ENCODE data around the gene LONRF3.

Gene LONRF3

DNA sequence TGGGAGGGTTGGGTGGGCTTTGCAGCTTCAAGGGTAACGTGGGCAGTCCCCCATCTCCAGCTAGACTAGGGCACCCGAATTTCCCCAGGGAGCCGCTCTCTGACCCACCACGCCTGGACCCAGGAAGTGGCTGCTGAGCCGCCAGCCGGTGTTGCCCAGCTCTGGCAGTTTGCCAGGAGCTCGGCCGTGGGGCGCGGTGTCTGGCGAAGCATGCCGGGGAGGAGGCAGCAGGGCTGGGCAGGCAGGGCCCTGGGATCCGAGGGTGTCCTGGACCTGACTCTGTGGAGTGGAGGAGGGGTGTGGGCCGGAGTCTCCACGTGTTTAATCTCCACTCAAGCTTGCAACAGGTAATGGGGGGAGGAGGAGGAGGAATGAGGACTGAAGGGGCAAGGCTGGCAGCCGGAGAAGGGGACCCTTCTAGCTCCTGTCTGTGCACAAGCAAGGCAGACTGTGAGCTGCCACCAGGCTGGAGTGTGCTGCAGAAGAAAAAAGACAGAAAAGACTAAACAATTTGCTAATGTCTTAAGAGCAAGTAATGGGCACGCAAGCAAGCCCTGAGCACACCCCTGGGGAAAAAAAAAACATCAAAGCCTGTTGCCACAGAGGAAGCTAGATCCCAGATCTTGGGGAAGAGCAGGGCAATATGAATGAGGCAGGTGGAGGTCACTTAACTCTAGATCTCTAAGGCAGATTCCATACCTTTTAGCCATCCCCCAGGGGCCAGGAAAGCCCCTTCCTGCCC, 2.4 kb downstream of the LONRF3 start (continued):
- TF ChIP-seq, protein P1, sequence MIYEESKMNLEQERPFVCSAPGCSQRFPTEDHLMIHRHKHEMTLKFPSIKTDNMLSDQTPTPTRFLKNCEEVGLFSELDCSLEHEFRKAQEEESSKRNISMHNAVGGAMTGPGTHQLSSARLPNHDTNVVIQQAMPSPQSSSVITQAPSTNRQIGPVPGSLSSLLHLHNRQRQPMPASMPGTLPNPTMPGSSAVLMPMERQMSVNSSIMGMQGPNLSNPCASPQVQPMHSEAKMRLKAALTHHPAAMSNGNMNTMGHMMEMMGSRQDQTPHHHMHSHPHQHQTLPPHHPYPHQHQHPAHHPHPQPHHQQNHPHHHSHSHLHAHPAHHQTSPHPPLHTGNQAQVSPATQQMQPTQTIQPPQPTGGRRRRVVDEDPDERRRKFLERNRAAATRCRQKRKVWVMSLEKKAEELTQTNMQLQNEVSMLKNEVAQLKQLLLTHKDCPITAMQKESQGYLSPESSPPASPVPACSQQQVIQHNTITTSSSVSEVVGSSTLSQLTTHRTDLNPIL (CRISPR knock-in tag; IDR thresholded peaks at IDR 0.05; ENCODE audit: low read depth), result no peak

DNA sequence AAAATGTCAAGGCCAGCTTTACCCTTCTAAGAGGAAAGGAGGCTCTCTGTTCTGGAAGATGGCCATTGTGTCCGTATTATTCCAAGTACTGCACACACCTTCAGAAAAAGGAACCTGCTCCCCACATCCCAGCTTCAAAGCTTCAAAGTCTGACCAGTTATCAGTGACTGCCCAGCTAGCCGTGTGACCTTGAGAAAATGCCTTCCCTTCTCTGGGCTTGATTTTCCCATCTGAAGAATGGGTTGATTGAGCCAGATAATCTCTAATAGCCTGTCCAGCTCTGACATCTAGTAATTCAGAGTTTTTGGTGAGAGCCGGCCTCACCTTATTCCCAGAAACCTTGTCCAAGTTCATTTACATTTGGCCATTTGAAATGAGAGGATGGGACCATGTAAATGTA, 3.0 kb downstream of the LONRF3 start:
- ATAC-seq, result no peak
- TF ChIP-seq TCF4 (CRISPR knock-in tag; IDR thresholded peaks at IDR 0.05; ENCODE audit: borderline replicate concordance) (no peak), SNAI2 (CRISPR knock-in tag; IDR thresholded peaks at IDR 0.05) (no peak), OSR1 (CRISPR knock-in tag; IDR thresholded peaks at IDR 0.05) (no peak), ZFP3 (CRISPR knock-in tag; IDR thresholded peaks at IDR 0.05) (no peak), RARB (CRISPR knock-in tag; IDR thresholded peaks at IDR 0.05) (no peak), ZNF565 (CRISPR knock-in tag; conservative IDR thresholded peaks at IDR 0.05; ENCODE audit: low read depth) (no peak), ZNF8 (CRISPR knock-in tag; IDR thresholded peaks at IDR 0.05) (no peak), ESRRG (CRISPR knock-in tag; IDR thresholded peaks at IDR 0.05) (no peak), ZFP30 (CRISPR knock-in tag; IDR thresholded peaks at IDR 0.05) (no peak), PPARA (CRISPR knock-in tag; IDR thresholded peaks at IDR 0.05; ENCODE audit: borderline replicate concordance) (no peak), ZNF70 (CRISPR knock-in tag; IDR thresholded peaks at IDR 0.05) (no peak), ZC3H10 (CRISPR knock-in tag; IDR thresholded peaks at IDR 0.05) (no peak)
- TF ChIP-seq, protein P2, sequence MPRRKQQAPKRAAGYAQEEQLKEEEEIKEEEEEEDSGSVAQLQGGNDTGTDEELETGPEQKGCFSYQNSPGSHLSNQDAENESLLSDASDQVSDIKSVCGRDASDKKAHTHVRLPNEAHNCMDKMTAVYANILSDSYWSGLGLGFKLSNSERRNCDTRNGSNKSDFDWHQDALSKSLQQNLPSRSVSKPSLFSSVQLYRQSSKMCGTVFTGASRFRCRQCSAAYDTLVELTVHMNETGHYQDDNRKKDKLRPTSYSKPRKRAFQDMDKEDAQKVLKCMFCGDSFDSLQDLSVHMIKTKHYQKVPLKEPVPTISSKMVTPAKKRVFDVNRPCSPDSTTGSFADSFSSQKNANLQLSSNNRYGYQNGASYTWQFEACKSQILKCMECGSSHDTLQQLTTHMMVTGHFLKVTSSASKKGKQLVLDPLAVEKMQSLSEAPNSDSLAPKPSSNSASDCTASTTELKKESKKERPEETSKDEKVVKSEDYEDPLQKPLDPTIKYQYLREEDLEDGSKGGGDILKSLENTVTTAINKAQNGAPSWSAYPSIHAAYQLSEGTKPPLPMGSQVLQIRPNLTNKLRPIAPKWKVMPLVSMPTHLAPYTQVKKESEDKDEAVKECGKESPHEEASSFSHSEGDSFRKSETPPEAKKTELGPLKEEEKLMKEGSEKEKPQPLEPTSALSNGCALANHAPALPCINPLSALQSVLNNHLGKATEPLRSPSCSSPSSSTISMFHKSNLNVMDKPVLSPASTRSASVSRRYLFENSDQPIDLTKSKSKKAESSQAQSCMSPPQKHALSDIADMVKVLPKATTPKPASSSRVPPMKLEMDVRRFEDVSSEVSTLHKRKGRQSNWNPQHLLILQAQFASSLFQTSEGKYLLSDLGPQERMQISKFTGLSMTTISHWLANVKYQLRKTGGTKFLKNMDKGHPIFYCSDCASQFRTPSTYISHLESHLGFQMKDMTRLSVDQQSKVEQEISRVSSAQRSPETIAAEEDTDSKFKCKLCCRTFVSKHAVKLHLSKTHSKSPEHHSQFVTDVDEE (CRISPR knock-in tag; IDR thresholded peaks at IDR 0.05), result no peak
- TF ChIP-seq, protein P3, sequence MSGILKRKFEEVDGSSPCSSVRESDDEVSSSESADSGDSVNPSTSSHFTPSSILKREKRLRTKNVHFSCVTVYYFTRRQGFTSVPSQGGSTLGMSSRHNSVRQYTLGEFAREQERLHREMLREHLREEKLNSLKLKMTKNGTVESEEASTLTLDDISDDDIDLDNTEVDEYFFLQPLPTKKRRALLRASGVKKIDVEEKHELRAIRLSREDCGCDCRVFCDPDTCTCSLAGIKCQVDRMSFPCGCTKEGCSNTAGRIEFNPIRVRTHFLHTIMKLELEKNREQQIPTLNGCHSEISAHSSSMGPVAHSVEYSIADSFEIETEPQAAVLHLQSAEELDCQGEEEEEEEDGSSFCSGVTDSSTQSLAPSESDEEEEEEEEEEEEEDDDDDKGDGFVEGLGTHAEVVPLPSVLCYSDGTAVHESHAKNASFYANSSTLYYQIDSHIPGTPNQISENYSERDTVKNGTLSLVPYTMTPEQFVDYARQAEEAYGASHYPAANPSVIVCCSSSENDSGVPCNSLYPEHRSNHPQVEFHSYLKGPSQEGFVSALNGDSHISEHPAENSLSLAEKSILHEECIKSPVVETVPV (CRISPR knock-in tag; IDR thresholded peaks at IDR 0.05), result no peak
- TF ChIP-seq, protein P4, sequence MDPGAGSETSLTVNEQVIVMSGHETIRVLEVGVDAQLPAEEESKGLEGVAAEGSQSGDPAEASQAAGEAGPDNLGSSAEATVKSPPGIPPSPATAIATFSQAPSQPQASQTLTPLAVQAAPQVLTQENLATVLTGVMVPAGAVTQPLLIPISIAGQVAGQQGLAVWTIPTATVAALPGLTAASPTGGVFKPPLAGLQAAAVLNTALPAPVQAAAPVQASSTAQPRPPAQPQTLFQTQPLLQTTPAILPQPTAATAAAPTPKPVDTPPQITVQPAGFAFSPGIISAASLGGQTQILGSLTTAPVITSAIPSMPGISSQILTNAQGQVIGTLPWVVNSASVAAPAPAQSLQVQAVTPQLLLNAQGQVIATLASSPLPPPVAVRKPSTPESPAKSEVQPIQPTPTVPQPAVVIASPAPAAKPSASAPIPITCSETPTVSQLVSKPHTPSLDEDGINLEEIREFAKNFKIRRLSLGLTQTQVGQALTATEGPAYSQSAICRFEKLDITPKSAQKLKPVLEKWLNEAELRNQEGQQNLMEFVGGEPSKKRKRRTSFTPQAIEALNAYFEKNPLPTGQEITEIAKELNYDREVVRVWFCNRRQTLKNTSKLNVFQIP (CRISPR knock-in tag; IDR thresholded peaks at IDR 0.05; ENCODE audit: borderline replicate concordance, low read depth), result no peak

DNA sequence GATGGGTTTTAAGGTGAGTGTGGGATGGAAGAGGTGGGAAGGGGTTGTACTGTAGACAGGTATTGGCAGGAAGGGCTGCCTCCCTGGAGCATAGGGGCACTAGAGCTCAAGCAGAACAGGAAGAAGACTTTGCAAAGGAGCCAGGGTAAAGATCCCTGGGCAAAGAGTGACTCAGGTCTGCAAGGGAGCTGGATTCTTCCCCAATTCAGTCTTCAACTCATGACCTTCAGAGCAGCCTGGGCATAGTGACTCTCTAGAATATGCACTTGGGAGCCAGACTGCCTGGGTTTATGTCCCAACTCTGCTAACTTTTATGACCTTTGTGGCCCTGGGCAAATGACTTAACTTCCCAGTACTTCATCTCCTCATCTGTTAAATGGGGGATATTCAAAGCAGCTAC, 4.0 kb downstream of the LONRF3 start:
- ATAC-seq, result no peak
- TF ChIP-seq, protein P4 (CRISPR knock-in tag; IDR thresholded peaks at IDR 0.05; ENCODE audit: borderline replicate concordance, low read depth), result no peak
- TF ChIP-seq GLIS3 (CRISPR knock-in tag; IDR thresholded peaks at IDR 0.05), result no peak
- no peak for TF ChIP-seq TOX (CRISPR knock-in tag; IDR thresholded peaks at IDR 0.05; ENCODE audit: borderline replicate concordance)
- TF ChIP-seq ZNF565 (CRISPR knock-in tag; conservative IDR thresholded peaks at IDR 0.05; ENCODE audit: low read depth), result no peak
- TF ChIP-seq ARNTL (CRISPR knock-in tag; IDR thresholded peaks at IDR 0.05; ENCODE audit: borderline replicate concordance, low read depth), result no peak
- no peak for TF ChIP-seq RARB (CRISPR knock-in tag; IDR thresholded peaks at IDR 0.05)
- TF ChIP-seq, protein P3 (CRISPR knock-in tag; IDR thresholded peaks at IDR 0.05), result no peak
- no peak for TF ChIP-seq ESRRG (CRISPR knock-in tag; IDR thresholded peaks at IDR 0.05)
- TF ChIP-seq ZC3H10 (CRISPR knock-in tag; IDR thresholded peaks at IDR 0.05), result no peak
- TF ChIP-seq CSDC2 (CRISPR knock-in tag; IDR thresholded peaks at IDR 0.05), result no peak
- no peak for TF ChIP-seq ZFP30 (CRISPR knock-in tag; IDR thresholded peaks at IDR 0.05)
- no peak for TF ChIP-seq TCF4 (CRISPR knock-in tag; IDR thresholded peaks at IDR 0.05; ENCODE audit: borderline replicate concordance)
- no peak for TF ChIP-seq SNAI2 (CRISPR knock-in tag; IDR thresholded peaks at IDR 0.05)
- TF ChIP-seq, protein P5, sequence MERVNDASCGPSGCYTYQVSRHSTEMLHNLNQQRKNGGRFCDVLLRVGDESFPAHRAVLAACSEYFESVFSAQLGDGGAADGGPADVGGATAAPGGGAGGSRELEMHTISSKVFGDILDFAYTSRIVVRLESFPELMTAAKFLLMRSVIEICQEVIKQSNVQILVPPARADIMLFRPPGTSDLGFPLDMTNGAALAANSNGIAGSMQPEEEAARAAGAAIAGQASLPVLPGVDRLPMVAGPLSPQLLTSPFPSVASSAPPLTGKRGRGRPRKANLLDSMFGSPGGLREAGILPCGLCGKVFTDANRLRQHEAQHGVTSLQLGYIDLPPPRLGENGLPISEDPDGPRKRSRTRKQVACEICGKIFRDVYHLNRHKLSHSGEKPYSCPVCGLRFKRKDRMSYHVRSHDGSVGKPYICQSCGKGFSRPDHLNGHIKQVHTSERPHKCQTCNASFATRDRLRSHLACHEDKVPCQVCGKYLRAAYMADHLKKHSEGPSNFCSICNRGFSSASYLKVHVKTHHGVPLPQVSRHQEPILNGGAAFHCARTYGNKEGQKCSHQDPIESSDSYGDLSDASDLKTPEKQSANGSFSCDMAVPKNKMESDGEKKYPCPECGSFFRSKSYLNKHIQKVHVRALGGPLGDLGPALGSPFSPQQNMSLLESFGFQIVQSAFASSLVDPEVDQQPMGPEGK (CRISPR knock-in tag; IDR thresholded peaks at IDR 0.05; ENCODE audit: borderline replicate concordance), result no peak
- TF ChIP-seq ISL1 (CRISPR knock-in tag; IDR thresholded peaks at IDR 0.05), result no peak
- no peak for TF ChIP-seq OSR1 (CRISPR knock-in tag; IDR thresholded peaks at IDR 0.05)
